Measurements from ENCODE around the gene TUSC2. TPM values are rescaled to one million over a fixed set of nuclear protein-coding genes. Genes with fewer than 3 reads are reported as not detected.

Gene TUSC2
- total and polyA plus RNA-seq, 12 donors, result 28.8 to 64.3 (median 34.4) TPM

DNA sequence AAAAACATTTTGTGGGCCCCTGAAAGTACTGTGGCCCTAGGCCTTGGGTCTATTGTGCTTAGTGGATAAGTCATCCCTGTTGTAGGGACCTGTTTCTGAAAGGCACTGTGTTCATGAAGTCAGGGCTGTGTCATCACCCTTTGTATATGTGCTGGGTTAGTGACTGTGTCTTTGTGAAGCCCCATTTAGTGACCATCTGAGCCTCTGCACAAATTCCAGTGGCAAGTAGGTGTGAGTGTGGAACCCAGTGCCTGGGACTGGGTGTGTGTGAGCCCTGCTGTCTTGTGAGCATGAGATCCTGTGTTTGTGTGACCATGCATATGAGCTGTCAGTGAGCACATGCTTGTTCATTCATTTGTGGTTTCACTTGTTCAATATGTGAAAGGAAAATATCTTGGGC, 23.4 kb downstream of the TUSC2 start:
- intact Hi-C loops (cut with DNase I), result no loop called here
- H3K27ac ChIP-seq, result no peak overlapping the region
- H3K36me3 ChIP-seq (replicated peaks in 1 of 2), result no peaks in the 10 kb centered on the region
- no peak for TF ChIP-seq POLR2A (IDR thresholded peaks at IDR 0.05)
- TF ChIP-seq, protein P1, sequence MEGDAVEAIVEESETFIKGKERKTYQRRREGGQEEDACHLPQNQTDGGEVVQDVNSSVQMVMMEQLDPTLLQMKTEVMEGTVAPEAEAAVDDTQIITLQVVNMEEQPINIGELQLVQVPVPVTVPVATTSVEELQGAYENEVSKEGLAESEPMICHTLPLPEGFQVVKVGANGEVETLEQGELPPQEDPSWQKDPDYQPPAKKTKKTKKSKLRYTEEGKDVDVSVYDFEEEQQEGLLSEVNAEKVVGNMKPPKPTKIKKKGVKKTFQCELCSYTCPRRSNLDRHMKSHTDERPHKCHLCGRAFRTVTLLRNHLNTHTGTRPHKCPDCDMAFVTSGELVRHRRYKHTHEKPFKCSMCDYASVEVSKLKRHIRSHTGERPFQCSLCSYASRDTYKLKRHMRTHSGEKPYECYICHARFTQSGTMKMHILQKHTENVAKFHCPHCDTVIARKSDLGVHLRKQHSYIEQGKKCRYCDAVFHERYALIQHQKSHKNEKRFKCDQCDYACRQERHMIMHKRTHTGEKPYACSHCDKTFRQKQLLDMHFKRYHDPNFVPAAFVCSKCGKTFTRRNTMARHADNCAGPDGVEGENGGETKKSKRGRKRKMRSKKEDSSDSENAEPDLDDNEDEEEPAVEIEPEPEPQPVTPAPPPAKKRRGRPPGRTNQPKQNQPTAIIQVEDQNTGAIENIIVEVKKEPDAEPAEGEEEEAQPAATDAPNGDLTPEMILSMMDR (IDR thresholded peaks at IDR 0.05), result no peak
- no peak for DNase-seq
- peaks cover 0 to 5% (median 0%) of the 10 kb centered on the region in 3 donors for H3K9me3 ChIP-seq (replicated peaks in 1 of 3)
- H3K27me3 ChIP-seq, result no peaks in the 10 kb centered on the region
- no peak overlapping the region for H3K4me3 ChIP-seq
- peaks cover 25 to 37% of the 10 kb centered on the region in 2 donors for H3K4me1 ChIP-seq (replicated peaks in 1 of 2)

DNA sequence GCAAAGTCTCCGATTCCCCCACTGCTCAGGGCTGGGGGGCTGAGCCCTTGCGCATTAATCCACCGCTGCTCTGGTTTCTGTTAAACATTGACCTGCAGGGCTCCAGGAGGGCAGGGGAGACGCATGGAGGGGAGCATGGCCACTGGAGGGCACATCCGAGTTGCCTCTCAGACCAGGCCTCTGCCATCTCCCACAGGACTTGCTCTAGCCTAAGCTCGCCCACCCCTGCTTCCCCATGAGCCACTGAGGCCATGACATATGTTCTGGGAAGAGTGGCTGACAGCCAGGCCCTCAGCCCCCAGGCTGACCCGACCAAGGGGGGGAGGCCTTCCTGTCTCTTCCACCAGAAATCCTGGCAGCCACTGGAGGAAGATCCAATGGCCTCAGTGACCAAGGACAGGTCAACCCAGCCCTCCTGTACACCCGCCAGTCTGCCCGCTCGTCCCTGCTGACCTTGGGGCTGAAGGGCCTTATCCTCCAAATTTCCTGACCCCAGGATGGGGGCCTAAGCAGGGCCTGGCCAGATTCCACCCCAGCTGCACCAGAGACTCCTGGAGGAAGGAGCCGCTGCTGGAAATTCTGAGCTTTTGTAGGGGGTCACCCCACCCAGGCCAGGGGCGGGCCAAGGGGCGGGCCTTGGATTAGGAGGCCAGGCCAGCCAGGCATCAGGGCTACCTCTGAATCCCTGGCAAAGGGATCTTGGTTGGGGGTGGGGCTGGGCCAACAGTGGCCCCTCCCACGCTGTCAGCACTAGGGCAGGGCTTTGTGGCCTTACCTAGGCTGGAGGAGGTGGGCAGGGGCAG, 24.8 kb downstream of the TUSC2 start, which contains the start of gene HYAL1:
TSS of gene HYAL1 (minus strand) at position 562 of the 803 bp plus-strand sequence. CDS start 618 bp downstream, outside the sequence.
- TF ChIP-seq POLR2A (IDR thresholded peaks at IDR 0.05), result peak in 1 of 2 donors; percentile 39
- TF ChIP-seq, protein P1 (IDR thresholded peaks at IDR 0.05), result peak in 1 of 6 experiments; percentile 13
- peak; percentile 77 to 90 (median 88) for DNase-seq
- no peaks in the 10 kb centered on the region for H3K9me3 ChIP-seq (replicated peaks in 1 of 3)
- intact Hi-C loops (cut with DNase I), result no loop called here
- 41 to 57% (median 50%) methylated on average over 1 to 14 of the region's 14 CpGs for WGBS, 4 donors
- peaks cover 26 to 44% of the 10 kb centered on the region in 2 donors for H3K4me1 ChIP-seq (replicated peaks in 1 of 2)
- H3K36me3 ChIP-seq (replicated peaks in 1 of 2), result no peaks in the 10 kb centered on the region
- H3K27me3 ChIP-seq, result no peaks in the 10 kb centered on the region
- peak within 1 kb of the TSS; percentile 60 to 86 (median 74) for H3K27ac ChIP-seq
- peak within 1 kb of the TSS in 2 of 4 donors; percentile 14 to 35 for H3K4me3 ChIP-seq

DNA sequence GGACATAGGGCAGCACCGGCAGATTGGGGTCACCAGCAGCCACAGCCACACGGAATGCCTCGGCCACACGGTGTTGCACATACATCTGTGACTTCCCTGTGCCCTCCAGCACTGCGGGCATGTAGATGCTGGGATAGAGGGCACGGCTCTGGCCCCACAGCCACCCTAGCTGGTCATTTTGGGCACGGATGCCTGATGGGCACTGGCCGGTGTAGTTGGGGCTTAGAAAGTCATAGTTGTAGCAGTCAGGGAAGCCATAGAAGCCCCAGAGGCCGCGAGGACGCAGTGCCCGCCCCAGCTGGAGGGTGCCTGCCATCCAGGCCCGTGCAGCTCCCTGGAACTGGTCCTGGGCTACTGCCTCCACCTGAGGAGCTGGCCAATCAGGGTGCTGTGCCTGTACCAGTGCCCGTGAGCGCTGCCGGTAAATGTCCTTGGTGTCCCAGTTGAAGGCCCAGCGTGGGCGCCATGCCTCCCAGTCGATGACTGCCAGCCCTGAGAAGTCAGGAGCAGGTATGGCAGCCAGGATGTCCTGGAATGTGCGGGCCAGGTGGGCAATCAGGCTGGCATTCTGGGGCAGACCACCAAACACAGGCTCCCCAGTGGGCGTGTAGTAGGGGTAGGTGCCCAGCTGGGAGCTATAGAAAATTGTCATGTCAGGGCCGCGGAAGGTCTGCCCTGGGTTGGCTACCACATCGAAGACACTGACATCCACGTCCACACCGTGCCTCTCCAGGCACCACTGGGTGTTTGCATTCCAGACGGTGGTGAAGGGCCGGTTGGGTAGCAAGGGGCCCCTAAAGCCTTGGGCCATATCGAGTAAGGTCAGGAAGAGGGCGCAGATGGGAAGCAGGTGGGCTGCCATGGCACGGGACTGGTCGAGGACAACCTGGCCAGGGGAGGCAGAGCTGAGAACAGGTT, 25.7 kb downstream of the TUSC2 start:
- H3K9me3 ChIP-seq (replicated peaks in 1 of 3), result no peaks in the 10 kb centered on the region
- intact Hi-C loops (cut with DNase I), result no loop called here
- DNase-seq, result peak in 3 of 7 donors; percentile 49 to 59 (median 49)
- no peak for TF ChIP-seq POLR2A (IDR thresholded peaks at IDR 0.05)
- TF ChIP-seq, protein P1 (IDR thresholded peaks at IDR 0.05), result no peak
- H3K27ac ChIP-seq, result peak overlapping the region in 4 of 5 donors; percentile 68 to 86 (median 76)
- no peaks in the 10 kb centered on the region for H3K36me3 ChIP-seq (replicated peaks in 1 of 2)
- peak overlapping the region in 1 of 4 donors; percentile 35 for H3K4me3 ChIP-seq
- H3K27me3 ChIP-seq, result no peaks in the 10 kb centered on the region
- peaks cover 26 to 48% of the 10 kb centered on the region in 2 donors for H3K4me1 ChIP-seq (replicated peaks in 1 of 2)
- 78 to 80% (median 79%) methylated on average over 13 to 32 of the region's 32 CpGs for WGBS, 4 donors

Data from adrenal gland (tissue), 12 donors.